HG03097 (cell line): ENCODE results near the gene KDSR.

Experiments
- ATAC-seq: cut with Tn5 transposase; IDR thresholded peaks from one replicate; pipeline ENCODE4 v1.9.1; 2021; ENCODE audit not compliant: unreplicated experiment, low FRiP score

The KDSR gene

DNA sequence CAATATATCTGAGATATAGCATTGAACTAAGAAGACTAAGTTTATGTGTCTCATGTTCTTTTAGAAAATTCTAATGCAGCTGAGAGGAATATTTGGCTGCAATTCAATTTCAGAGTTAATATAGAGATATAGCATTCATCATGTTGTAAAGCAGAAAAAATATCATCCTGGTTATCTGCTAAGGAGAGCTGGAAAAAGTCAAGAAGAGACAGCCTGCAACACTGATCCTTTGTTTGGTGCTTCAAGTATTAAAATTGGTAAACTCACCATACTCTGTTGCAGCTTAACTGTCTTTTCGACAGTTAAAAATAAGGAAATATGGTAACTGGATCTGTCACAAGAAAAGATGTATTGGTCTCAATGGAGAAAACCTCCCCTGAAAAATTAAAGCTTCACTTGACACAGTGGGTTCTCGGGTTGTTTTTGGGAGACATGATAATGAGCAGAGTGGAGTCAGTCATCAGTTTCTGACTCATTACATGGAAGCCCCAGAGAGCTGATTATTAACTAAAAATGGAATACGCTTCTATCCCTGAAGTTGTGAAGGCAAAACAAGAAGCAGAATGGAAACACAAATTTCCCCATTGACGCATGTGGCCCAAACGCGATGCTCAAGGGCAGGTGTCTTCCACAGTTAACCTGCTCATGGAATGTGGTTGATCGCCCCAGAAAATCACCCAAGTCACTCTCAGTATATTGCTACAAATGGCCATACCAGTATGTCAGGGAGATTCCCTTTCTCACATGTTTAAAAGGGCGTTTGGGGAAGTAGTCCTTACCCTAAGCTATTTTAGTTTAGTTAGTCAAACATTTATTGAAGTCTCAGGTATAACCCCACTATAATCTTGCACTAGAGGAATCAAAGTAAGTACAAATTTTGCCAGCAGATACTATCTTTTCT is 55.6 kb downstream of the KDSR start:
- peak; percentile 52 for ATAC-seq

DNA sequence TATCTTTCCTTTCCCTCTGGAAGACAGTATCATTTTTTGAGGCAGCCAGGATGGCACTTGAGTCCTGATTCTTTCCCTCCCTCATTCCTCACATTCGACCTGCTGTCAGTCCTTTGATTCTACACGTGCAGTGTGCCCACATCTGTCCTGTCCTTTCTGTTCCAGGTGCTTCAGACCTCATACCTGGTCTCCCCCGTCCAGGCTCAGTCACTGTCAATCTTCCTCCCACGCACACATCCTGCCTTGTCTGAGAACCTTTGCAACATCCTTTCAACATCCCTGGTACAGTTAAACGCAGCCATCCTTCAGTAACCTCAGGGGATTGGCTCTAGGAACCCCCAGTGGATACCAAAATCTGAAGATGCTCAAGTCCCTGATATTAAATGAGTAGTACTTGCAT is 57.6 kb downstream of the KDSR start:
- no peak for ATAC-seq

DNA sequence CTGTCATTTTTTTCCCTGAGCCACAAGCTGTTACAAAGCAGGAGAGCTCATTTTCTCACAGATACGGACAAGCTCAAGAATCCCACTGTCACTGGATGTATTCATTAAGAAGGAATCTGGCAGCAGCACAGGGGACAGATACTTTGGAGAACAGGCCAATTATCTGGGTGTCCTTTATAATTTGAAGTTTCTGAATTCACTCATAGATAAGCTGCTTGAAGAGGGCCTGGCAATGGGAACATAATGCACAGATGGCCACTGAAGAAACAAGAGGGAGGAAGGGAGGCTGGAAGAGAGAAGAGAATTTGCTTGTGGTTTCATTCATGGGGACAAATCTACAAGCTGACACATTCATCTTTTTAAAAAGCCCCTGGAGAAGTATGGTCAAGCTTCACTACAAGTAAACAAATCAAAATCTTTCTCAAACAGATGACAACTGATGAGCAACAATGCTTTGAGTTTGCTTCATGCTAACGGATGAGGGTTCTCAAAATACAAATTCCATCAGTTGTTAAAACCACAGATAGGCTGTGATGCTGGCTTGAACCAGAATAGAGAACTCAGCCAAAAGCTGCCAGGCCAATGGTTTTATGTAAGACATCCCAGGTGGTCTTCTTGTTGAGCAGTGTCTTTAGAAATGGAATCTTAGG is 59.3 kb downstream of the KDSR start:
- no peak for ATAC-seq

DNA sequence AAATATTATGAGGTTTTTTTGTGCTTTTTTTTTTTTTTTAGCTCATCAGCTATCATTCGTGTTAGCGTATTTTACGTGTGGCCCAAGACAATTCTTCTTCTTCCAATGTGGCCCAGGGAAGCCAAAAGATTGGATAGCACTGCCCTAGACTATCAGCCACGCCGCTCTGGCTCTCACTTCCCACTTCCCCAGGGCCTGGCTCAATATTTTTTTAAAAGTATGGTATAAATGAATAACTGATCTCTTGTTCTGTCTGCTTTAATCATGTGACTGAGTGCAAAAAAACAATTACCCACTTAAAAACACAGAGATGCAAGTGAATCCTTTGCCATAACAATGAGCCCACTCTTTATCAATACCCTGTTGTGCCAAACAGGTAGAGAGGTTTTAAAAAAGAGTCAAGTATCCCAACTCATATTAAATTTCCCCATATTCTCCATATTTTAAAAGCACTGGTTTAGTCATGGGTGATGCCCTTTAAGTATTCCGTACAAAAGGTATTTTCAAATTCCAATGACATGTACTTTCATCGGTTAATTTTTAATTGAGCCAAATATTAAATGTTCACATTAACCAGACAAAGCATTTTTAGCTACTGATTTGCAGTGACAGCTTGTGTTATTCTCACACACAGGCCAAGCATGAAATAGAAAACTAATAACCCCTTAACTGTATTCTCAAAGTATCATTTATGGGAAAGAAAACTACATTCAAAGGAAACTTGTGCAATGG is 60.0 kb downstream of the KDSR start:
- no peak for ATAC-seq

DNA sequence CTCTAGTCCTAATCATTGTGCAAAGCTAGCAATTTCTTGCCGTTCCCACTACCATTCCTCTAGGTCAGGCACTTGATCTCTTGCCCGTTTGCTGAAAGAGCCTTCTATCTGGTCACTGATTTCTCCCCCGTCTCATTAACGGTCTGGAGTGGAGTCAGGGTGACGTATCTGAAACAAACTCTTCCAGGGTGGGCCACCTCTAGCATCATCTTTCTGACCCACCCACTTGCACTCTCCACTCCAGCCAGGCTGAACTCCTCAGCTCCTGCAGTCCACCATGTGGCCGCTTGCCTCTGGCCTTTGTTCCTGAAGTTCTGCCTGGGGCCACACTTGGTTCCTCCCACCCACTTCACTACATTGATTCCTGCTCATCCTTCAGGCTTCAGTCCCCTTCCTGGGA is 60.8 kb downstream of the KDSR start:
- ATAC-seq = no peak

DNA sequence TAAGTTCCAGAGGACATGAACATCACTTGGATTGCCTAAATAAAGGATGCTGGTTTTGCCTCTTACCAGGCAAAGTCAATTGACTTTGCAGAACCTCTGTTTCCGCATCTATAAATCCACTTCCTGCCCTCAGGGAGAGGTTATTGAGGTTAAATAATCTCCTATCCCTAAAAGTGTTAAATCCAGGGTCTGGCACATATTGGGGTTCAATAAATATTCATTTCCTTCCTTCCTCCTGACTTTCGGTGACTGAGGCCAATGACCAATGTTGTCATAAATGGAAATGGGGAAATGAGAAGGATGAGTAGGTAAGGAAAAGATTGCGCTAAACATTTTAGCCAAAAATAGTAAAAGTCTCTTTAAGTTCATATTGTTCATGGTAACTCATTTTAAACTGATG is 63.5 kb downstream of the KDSR start:
- ATAC-seq = no peak

DNA sequence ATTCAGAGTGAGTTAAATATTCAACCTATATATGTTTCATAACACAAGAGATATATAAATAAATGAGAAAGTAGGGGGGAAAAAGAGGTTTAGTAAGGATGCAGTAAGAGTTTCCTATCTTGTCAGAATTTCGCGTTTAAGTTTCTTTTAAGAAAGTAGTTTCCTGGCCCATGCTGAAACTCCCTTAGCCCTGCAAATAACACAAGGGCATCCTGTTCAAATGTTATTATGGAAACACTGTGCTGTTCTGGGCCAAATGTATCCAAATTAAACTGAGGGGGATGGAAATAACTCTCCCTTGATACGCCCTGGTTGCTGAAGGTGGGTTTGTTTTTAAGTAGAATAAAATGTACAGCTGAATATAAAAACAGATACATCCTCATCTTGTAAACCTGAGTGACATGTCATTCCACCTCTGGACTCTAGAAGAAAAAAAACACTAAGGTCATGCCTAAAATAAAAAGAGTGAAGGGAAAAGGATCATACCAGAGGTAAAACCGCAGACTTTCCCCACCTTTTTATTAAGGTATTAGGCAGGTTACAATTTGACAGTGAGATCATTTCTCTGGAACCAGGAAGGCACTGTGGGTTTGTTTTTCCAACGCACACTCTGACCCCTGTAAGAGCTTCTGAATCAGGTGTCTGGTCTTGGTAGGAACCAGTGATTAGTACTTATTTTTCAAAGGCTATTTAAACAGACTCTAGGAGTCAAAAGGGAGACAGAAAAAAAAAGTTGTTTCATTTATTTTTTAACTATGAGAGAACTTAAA is 64.2 kb downstream of the KDSR start:
- no peak for ATAC-seq

DNA sequence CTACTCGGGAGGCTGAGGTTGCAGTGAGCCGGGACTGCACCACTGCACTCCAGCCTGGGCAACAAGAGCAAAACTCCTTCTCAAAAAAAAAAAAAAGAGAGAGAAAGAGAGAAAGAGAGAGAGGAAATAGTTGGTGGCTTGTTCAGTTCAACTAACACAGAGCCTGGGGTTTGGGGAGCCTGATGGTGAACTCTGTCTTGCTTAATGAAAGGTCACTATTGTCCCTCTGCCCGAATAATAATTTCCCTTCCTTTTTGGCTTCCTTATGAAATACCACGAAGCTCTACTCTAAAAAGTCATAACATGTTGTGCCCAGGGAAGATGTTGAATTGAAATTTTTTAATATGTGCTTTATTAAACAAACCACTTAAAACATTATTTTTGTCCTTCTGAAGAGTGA is 64.8 kb downstream of the KDSR start:
- ATAC-seq = no peak

DNA sequence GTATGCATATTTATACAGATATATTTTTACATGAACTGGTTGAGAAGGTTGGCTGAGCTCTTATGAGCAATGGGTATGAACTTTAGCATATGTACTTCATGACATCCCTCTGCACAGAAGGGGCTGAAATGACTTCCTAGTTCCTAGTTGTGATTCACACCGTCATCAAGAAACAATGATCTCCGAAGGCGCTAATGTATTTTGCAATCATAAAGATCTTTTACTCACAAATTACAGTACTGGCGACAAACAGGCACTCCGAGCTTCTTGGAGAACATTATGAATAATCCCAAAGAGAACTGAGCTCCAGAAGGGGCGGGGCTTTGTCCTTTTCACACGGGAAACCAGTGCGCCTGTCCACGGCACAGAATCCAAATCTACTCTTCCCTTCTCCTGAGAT is 65.6 kb downstream of the KDSR start:
- ATAC-seq = no peak

DNA sequence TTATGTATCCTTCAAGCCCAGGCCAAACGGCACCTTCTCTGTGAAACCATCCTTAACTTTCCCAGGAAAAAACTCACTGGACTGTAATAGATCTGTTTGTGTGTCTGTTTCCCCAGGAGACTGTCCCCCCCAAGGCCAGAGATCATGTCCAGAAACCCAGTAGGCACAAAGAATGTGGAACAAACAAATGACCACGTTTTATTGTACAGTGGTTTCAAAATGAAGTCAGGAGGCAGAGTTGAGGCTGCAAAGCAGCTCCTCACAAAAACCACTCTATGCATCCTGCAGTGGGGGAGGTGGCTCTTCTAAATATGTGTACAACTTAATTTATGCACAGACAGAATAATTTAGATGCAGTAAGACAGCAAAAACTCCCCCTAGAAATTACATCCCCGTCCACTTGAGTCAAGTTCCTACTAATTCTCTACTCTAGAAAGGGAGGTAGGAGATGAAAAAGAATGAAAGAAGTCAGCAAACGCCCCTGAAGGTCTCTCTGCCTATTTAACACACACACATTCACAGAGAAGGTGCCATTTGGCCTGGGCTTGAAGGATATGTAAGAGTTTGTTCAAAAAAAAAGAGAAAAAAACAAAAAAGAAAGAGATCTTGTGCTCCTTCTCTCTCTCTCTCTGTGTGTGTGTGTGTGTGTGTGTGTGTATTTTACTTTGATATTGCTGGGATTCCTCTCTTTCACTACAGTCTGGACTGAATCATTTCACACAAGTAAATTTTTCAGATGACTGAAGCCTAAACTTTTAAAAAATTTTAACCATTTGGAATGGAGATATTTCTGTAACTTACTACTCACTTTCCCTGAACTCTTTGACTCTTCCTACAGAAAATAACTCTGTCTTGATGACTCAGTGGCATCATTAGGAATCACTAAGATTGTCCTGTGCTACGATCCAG is 66.9 kb downstream of the KDSR start:
- ATAC-seq = no peak

DNA sequence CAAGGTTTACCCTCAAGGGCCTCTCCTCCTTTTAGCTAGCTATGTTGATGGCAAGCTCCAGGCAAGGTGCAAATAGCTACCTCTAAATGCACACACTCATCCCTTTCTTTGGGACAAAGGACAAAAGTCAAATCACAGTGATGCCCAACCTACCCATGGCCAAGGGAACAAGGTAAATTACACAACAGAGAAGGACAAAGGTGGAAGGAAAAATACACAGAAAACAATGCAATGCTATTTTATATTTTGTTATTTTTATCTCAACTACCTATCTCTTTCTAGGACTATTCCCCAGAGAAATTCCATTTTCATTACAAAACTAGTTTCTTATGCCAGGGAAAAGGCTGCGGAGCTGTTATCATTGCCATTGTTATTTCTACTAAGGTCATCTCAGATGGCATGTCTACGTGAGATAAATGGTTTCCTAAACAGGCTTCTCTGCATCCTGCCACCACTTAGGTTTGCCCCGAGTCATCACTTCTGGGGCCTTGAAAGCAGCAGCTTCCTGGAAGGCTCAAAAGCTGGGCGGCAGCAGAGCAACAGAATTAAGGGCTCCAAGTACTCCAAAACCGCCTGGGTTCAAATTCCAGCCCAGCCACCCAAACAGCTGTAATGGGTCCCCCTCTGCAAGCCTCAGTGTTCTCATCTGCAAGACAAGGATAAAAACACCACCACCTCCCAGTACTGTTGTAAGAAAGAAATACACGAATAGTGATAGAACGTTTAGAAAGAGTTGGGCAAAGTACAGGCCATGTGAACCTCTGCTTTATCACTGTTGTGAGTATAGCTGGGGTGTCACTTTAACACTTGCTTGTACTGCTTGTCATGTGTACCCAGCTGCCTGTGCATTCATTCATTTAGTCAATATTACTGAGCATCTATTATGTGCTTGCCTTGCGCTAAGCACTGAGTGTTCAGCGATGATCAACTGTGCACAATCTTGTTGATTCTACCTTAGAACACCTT is 68.3 kb downstream of the KDSR start:
- no peak for ATAC-seq

DNA sequence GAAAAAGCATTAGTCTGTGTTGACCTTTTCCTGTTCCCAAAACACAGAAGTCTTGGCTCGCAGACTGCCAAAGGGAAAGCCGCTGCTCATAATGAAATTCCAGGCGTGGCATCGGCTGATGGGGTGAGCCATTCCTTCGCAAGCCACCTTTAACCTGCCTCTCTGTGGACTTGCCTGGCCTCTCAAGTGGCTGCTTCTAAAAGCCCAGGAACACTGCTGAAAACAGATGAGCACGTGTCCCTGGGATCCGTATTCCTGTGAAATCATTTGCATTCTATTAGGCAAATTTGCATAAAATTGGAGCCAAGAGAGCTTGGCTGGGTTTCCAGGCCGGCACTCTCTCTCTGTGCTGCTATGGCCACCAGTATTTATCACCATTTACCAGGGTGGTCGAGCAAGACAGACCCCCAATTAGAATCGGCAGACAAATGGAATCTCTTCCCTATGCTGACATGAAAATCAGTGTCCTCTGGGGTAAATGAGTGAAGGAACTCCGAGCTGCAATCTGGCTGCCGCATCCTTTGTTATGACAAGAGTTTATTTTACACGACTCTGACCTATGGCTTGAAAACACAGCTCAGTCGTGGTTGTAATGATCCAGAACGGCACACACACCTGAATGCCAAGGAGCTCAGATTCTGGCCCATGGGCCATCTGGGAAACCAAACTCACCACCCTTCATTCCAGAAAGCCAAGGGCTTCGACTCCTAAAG is 69.2 kb downstream of the KDSR start:
- ATAC-seq = no peak

DNA sequence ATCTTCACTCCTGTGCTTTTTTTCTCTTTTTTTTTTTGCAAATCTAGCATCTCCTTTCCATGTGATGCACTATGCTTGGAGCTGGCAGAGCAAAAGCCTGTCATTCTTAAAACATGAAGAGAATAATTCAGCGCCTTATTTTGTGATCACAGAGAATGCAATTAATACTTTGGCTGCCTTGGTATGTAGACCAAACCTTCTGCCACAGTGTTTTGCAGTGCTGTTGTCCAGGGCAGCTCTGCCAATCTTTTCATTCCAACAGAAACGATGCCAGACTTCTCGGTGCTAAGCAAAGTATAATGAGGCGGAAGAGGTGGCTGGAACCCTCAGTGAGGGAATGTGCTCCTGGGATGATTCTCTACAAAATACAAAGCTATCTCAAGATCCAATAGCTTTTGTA is 73.1 kb downstream of the KDSR start:
- ATAC-seq = no peak

DNA sequence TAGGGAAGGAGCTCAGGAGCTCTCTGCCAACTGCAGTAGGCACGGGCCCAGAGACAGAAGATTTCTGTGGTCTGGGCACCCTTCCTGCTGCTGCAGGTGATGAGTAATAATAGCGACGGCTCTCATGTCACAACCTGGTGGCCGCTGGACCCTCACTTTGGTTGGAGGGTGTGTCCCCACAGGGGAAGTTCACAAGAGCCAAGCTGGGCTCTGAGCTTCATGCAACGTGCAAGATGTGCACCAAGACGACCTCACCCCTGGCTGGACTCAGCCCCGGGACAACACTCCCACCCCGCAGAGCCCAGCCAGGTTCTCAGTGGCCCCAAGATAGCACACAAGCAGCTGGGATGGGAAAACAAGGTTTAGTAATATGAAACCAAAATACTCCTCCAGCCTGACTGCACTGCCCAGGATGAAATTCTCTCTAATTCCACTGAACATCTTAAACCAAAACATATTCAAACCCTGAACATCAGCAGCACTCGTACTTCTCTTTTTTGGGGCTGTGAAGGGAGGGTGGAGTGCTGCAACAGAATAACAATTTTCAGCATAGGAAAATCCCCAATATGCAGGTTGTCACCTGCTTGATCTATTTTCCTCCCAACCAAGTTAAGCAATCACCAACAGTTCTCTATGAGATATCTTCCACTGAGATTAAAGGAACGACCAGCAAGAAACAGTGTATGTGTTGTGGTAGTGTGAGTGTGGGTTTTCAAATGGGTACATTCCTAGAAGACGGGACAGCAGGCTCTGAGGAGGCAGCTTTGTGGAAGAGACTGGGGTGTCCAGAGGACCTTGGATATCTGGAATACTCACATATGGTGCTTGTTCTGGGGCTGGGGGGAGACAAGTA is 73.9 kb downstream of the KDSR start:
- ATAC-seq = peak; percentile 63

DNA sequence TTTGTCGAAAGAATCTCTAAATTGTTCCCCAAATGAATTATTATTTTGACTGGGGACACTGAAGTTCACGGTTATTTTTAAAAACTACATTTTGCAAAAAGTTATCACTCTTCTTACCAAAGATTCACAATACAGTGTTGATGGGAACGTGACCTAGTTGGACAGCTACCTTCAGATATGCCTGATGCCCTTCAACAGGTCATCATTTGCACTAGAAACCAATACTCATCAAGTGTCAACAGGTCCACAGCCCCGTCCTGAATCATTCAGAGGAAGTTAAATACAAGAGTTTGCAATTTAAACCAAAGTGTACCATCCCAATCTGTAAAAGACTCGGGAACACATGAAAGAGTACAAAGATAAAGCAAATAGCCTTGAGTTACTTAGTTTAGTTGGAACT is 75.7 kb downstream of the KDSR start:
- no peak for ATAC-seq

DNA sequence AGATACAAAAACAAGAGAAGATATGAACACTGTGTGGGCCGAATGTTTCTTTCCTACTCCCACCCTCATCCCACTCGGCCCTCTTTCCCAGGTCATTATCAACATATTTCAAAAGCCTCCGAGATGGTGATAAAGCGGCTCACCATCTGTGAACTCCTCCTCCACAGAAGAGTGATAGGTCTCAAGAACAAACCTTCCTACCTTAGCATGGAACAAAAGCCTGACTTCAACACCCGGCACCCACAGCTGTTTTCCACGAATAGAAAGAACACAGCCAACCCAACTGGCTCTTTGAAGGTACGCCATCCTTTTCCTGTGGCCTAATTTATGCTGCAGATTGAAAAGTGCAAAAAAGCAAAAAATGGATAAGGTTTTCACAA is 76.2 kb downstream of the KDSR start:
- no peak for ATAC-seq

DNA sequence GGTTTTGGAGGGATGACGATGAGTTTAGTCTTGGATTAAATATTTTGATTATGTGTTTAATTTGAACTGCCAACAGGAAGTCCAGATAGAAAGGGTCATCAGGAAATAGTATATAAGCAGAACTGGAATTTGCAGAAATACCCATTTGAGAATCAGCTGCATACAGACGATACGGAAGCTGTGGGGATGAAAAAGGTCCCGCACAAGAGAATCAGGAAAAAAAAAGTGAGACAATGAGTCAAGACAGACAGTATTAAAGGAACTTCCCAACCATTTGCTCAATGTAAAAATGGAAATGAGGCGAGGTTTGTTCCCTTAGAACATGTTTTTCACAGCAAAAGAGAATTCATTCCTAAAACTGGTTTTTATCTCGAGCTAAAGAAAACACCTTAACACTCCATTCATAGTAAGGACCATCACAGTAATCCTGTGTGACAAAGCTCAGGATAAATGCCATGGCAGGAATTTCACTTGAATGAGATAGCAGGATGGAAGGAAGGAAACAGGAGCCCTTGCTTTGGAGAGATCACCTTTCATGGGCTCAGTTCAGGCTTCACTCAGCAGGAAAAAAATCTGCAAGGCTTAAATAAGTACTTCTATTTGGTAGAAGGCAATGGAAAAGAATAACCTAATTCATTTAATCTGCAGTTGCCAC is 76.7 kb downstream of the KDSR start:
- ATAC-seq = no peak
